Heart left ventricle (tissue), 16 donors: ENCODE measurements around the gene CHN2. TPM values are rescaled to one million over a fixed set of nuclear protein-coding genes. Genes with fewer than 3 reads are reported as not detected.
A peak's percentile ranks its signal among the peaks of the same experiment; 100 is the strongest.

Experiments used
- ATAC-seq, 4 donors: fragments of 200-7000 bp; cut with Tn5 transposase; one replicate each; pipeline ENCODE4 v1.9.1; 2020 to 2022; ENCODE audit warnings: moderate library complexity in 4 of 4, mild to moderate bottlenecking in 3 of 4, moderate number of reproducible peaks in 1 of 4
- DNase-seq, 5 donors: peaks; one replicate each; pipeline ENCODE4 v3.0.0-alpha.2; 2020
- H3K27ac ChIP-seq, 12 donors: fragments of 200-600 bp; sonication (generic) in 4 of 12; one replicate each; pipeline versions ENCODE4 v1.5.0 to v1.8.0; 2016 to 2022; ENCODE audit warnings: mild to moderate bottlenecking in 2 of 12
- H3K27me3 ChIP-seq, 9 donors: fragments of 200-600 bp; sonication (generic) in 2 of 9; one replicate each; pipeline versions ENCODE4 v1.5.1 to v1.8.0; 2016 to 2022; ENCODE audit warnings: mild to moderate bottlenecking in 3 of 9
- H3K36me3 ChIP-seq, 9 donors: fragments of 200-600 bp; sonication (generic) in 2 of 9; one replicate each; pipeline versions ENCODE4 v1.5.0 to v1.8.0; 2018 to 2022; ENCODE audit warnings: mild to moderate bottlenecking in 2 of 9
- H3K4me1 ChIP-seq, 12 donors: fragments of 200-600 bp; sonication (generic) in 4 of 12; one replicate each; pipeline versions ENCODE4 v1.5.0 to v1.8.0; 2016 to 2022; ENCODE audit warnings: mild to moderate bottlenecking in 3 of 12
- H3K4me3 ChIP-seq, 12 donors: fragments of 200-600 bp; sonication (generic) in 4 of 12; one replicate each; pipeline versions ENCODE4 v1.5.0 to v1.8.0; 2017 to 2022; ENCODE audit warnings: mild to moderate bottlenecking in 9 of 12, moderate library complexity in 4 of 12
- H3K9me3 ChIP-seq, 12 donors: fragments of 200-600 bp; sonication (generic) in 4 of 12; one replicate each; pipeline versions ENCODE4 v1.5.0 to v1.8.0; 2016 to 2022; ENCODE audit warnings: mild to moderate bottlenecking in 1 of 12
- CTCF ChIP-seq, 12 donors: fragments of 200-600 bp; sonication (generic) in 4 of 12; IDR thresholded peaks; one replicate each; pipeline versions ENCODE4 v1.5.0 to v1.8.0; 2018 to 2022; ENCODE audit warnings: antibody characterized with exemption in 12 of 12, mild to moderate bottlenecking in 5 of 12
- POLR2A ChIP-seq, 2 donors: fragments of 450-650 bp; IDR thresholded peaks; one replicate each; pipeline ENCODE4 v1.6.1; 2017; ENCODE audit warnings: antibody characterized with exemption in 2 of 2, mild to moderate bottlenecking in 2 of 2, moderate library complexity in 2 of 2
- WGBS, 4 donors: extraction: QIAGEN DNeasy Blood & Tissue Kit in 2 of 4; methylation state at CpG; one replicate each; pipeline versions ENCODE4 v1.1.5 to v1.1.7; 2013 to 2018; 5-methylcytosine and 5-hydroxymethylcytosine counted together
- intact Hi-C, 10 donors: fragments of 100-400 bp; cut with DNase I; formaldehyde crosslinking; loops; one replicate each; pipeline versions ENCODE4 v1.11.1 to v1.14.2; 2022
- polyA plus RNA-seq, 2 donors: library from polyadenylated mRNA; stranded (reverse); fragments of 200-250 nt; gene quantifications; one replicate each; pipeline ENCODE4 v1.2.3, GENCODE V29; 2013
- total RNA-seq, 9 donors: library from RNA; depleted of rRNA in 2 of 9; stranded (reverse); fragments of >200 nt in 2 of 9; fragmentation: NEBNext Ultra II Directional in 3 of 9; extraction: Animal tissue kit (Norgen Biotek cat#: 25700) in 3 of 9; gene quantifications; one replicate each; pipeline versions ENCODE4 v1.1.0 to v1.2.4, GENCODE V29; 2016 to 2023
- donor health status: ischemic (EF 13 %, LVEDD 7.1; RV severe dilation, severe dysfunction).
- donor health status: healthy with polysubstance abuse.
- donor health status: DM: no; HTN: yes; CAD: no.
- donor health status: DM: no; HTN: no; CAD: no.
- donor health status: ischemic (EF 25% LVEDD 6.9; RV normal size, moderate dysfunction).
- donor health status: ischemic (EF 25% LVEDD 5.7; RV mildly dilated, moderate dysfunction).
- donor health status: healthy.
- donor health status: DM: yes; HTN: yes; CAD: no.
- donor health status: ischemic (EF 35%, LVEDD 5.7; RV mildly dilated, moderate dysfunction).
- donor health status: nonischemic (EF 11% LVEDD 7.7; RV severe dilation, severe dysfunction).
- donor health status: DM: yes; HTN: yes; CAD: no.
- donor health status: PGD.
- donor health status: ischemic (EF 29% LVEDD 5.4; RV normal size, mild dysfunction).
- donor health status: nonischemic (EF 23%, LVEDD 6.1; RV moderate dilation, normal function).

CHN2 gene
- total and polyA plus RNA-seq, 11 donors: 11.2 to 54.4 (median 33.6) TPM

GRCh38 chr7:29237489-29237888 is 42.9 kb downstream of the CHN2 start:
- DNase-seq: peak in 1 of 5 donors; percentile 22
- Histone ChIP-seq H3K4me1 (peaks cover 0 to 21% (median 2%) of the 10 kb centered on the region in 12 donors), H3K9me3 (no peaks in the 10 kb centered on the region), H3K4me3 (no peak overlapping the region), H3K27ac (no peak overlapping the region), H3K36me3 (peaks cover 0 to 3% (median 0%) of the 10 kb centered on the region in 9 donors), H3K27me3 (no peaks in the 10 kb centered on the region)
- 66 to 86% (median 80%) methylated on average over 3 of the region's 3 CpGs for WGBS, 4 donors
- intact Hi-C loops: no loop called here
- peak; percentile 38 to 74 (median 66) for ATAC-seq
- TF ChIP-seq POLR2A (IDR thresholded peaks at IDR 0.05): no peak
- TF ChIP-seq CTCF (IDR thresholded peaks at IDR 0.05): no peak

- Histone ChIP-seq H3K27me3 (no peaks in the 10 kb centered on the region), H3K4me3 (no peak overlapping the region), H3K27ac (no peak overlapping the region), H3K9me3 (no peaks in the 10 kb centered on the region), H3K36me3 (peaks cover 0 to 3% (median 0%) of the 10 kb centered on the region in 9 donors), H3K4me1 (peaks cover 0 to 39% (median 16%) of the 10 kb centered on the region in 12 donors)
- no peak for TF ChIP-seq POLR2A (IDR thresholded peaks at IDR 0.05)
- peak in 8 of 12 donors; percentile 9 to 43 (median 36) for TF ChIP-seq CTCF (IDR thresholded peaks at IDR 0.05)
- WGBS, 4 donors: 89 to 94% (median 91%) methylated on average over 1 of the region's 1 CpG
- no peak for DNase-seq
- intact Hi-C loops: loop anchor here in 1 of 10 donors (10.0 kb wide), 1 partner anchor 105 kb away; no protein-coding TSS in a partner anchor
- ATAC-seq: peak in 1 of 4 donors; percentile 47
Measured at GRCh38 chr7:29239638-29240037, 45.1 kb downstream of the CHN2 start.

- no peaks in the 10 kb centered on the region for H3K27me3 ChIP-seq
- TF ChIP-seq CTCF (IDR thresholded peaks at IDR 0.05): no peak
- no peak for TF ChIP-seq POLR2A (IDR thresholded peaks at IDR 0.05)
- H3K4me3 ChIP-seq: no peak overlapping the region
- peaks cover 0 to 47% (median 16%) of the 10 kb centered on the region in 12 donors for H3K4me1 ChIP-seq
- WGBS, 4 donors: 72 to 82% (median 77%) methylated on average over 3 of the region's 3 CpGs
- ATAC-seq (no peak), DNase-seq (no peak)
- intact Hi-C loops: loop anchor here in 1 of 10 donors (10.0 kb wide), 1 partner anchor 103 kb away; no protein-coding TSS in a partner anchor
- peaks cover 0 to 3% (median 0%) of the 10 kb centered on the region in 9 donors for H3K36me3 ChIP-seq
- no peak overlapping the region for H3K27ac ChIP-seq
- H3K9me3 ChIP-seq: no peaks in the 10 kb centered on the region
Measured at GRCh38 chr7:29242265-29242664, 47.7 kb downstream of the CHN2 start.

GRCh38 chr7:29243910-29244655 is 49.5 kb downstream of the CHN2 start:
- H3K27me3 ChIP-seq: no peaks in the 10 kb centered on the region
- TF ChIP-seq CTCF (IDR thresholded peaks at IDR 0.05) (peak in 1 of 12 donors; percentile 15), POLR2A (IDR thresholded peaks at IDR 0.05) (no peak)
- ATAC-seq (peak in 3 of 4 donors; percentile 27 to 55 (median 27)), DNase-seq (no peak)
- no peaks in the 10 kb centered on the region for H3K9me3 ChIP-seq
- H3K27ac ChIP-seq: peak overlapping the region in 7 of 12 donors; percentile 8 to 51 (median 18)
- H3K4me3 ChIP-seq: no peak overlapping the region
- intact Hi-C loops: loop anchor here in 1 of 10 donors (10.0 kb wide), 1 partner anchor 101 kb away; no protein-coding TSS in a partner anchor
- peaks cover 0 to 57% (median 15%) of the 10 kb centered on the region in 12 donors for H3K4me1 ChIP-seq
- WGBS, 4 donors: 66 to 76% (median 70%) methylated on average over 11 of the region's 11 CpGs
- H3K36me3 ChIP-seq: no peaks in the 10 kb centered on the region
